T-helper 1 cell treated with Interleukin-12 subunit alpha and Interleukin-12 subunit beta and Interleukin-4 antibody, amounts not matched to agents 30 ng/mL and 1 ng/mL, for 36 hours (primary cell): Measurements from ENCODE around the gene SRPK2. TPM values are rescaled to one million over a fixed set of nuclear protein-coding genes. Genes with fewer than 3 reads are reported as not detected.
"Not testable (repeated sequence)": the region's sequence is repeated elsewhere in the genome, so short reads cannot be mapped to it uniquely, and the experiment has no call there.

Experiments used
- intact Hi-C: fragments of 100-400 bp; cut with micrococcal nuclease; formaldehyde crosslinking; loops from one replicate; pipeline ENCODE4 v1.15.1; 2024
- total RNA-seq: library from RNA; stranded (reverse); gene quantifications from 2 replicates; pipeline ENCODE4 v1.2.3, GENCODE V29; 2022

The SRPK2 gene
- total RNA-seq, 1 donor from 2014 or later, result 44.2 TPM

DNA sequence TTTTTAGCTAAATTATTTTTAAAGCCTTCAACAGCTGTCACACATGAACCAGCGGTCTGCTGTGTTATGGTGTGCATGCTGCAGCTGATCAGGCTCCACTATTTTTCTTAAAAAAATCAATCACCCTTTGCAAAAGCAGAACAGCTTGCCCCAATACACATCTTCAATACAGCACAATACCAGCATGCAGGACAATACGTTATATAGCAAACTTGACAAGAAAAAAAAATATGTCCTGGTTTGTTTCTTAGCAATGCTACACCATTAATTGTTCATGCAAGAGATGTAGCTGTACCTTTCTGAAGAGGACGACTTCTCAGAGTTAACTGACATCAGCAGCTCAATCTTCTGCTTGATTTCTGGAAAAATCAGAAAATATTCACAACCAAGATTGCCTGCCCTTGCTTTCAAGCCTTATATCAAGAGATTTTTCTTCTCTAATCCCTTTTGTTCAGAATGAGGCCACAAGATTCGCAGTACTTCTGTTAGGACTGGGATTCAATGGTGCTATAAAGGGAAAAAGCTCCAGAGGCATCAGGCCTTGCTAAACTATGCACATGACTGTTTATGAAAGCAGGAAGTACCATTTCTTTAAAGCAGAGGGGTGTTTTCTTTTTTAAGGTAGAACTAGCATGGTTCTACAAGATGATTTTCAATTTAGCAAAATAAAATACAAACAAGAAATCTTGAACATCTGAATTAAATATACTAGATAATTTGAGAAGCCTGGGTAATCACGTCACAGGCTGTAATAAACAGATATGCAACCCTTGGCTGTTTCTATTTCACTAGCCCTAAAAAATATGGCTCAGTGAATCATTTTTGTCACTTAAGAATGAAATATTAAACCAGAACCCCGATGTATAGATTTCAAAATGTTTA is 120.0 kb downstream of the SRPK2 start:
- intact Hi-C loops, result loop anchor here (1.0 to 5.0 kb wide), 7 partner anchors 12 to 326 kb away; no protein-coding TSS in a partner anchor

DNA sequence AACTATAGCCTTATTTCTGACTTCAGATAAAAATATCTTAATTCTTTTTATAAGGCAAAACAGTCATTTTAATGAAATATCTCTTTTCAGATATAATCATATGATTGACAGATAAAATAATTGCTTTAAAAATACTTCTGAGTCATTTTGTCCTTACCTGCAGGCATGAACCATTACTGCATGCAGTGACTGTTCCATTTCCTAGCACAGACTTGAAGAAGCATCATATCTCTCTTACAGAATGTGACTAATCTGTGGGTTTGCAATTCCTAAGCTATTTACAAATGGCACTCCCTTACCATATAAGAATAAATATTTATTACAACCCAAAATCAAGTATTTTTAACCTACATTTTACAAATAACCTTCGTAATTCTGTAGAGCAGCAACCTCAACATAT is 120.7 kb downstream of the SRPK2 start:
- intact Hi-C loops, result loop anchor here (1.0 to 5.0 kb wide), 6 partner anchors 12 to 326 kb away; no protein-coding TSS in a partner anchor

DNA sequence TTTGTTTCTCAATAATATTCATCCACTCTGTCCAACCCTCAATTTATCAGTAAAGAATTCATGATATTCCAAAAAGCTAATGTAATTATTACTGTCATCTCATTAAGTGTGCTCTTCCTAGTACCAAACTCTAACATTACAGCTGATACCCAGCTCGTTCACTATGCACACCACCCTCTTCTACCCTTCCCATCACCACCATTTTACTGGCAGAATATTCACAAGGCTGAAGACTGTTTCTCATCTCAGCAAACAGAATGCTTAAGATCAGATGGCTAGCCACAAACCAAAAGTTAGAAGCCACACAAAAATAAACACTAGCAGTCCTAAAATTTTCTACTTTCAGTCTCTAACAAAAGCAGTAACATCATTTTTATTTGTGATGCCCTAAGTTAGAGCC is 121.5 kb downstream of the SRPK2 start:
- intact Hi-C loops, result loop anchor here (5.0 kb wide), 3 partner anchors 60 to 325 kb away; no protein-coding TSS in a partner anchor

DNA sequence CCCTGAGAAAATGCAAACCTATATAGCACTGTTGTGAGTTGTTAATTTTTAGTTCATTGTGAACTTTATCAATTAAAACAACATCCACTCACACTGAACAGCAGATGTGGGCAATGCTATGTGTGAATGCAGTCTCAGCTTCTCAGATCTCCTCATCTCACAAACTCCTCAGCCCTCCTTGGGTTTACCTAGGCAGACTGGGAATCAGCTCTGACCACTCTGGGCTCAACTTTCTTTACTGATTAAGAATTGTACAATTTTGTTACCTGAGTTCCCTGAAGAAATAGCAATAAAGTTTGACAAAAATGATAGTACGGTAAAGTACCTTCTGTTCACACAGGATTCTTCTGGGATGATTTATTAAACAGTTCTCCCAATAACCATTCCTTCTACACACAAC is 124.0 kb downstream of the SRPK2 start:
- intact Hi-C loops, result loop anchor here (5.0 kb wide), 3 partner anchors 57 to 322 kb away; no protein-coding TSS in a partner anchor

DNA sequence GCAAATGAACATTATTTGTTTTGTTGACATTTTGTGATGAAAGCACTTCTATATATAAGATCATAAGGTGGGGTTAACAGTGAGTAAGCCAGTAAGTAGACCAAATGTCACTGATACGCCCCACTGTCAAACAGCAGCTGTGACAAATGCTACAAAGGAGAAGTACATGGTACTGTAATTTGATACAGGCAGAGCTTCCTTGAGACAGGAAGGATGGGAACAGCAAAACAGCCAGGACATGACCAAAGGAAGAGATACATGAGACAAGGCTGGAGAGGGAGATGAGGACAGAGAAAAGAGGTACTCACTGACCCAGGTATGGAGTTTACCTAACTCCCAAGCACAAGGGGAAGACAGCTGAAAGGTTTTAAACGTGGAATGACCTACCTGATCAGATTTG is 127.0 kb downstream of the SRPK2 start:
- intact Hi-C loops, result no loop called here

DNA sequence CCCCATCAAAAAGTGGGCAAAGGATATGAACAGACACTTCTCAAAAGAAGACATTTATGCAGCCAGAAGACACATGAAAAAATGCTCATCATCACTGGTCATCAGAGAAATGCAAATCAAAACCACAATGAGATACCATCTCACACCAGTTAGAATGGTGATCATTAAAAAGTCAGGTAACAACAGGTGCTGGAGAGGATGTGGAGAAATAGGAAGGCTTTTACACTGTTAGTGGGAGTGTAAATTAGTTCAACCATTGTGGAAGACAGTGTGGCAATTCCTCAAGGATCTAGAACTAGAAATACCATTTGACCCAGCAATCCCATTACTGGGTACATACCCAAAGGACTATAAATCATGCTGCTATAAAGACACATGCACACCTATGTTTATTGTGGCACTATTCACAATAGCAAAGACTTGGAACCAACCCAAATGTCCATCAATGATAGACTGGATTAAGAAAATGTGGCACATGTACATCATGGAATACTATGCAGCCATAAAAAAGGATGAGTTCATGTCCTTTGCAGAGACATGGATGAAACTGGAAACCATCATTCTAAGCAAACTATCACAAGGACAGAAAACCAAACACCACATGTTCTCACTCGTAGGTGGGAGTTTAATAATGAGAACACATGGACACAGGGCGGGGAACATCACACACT is 128.4 kb downstream of the SRPK2 start:
- intact Hi-C loops, result not testable (repeated sequence)

DNA sequence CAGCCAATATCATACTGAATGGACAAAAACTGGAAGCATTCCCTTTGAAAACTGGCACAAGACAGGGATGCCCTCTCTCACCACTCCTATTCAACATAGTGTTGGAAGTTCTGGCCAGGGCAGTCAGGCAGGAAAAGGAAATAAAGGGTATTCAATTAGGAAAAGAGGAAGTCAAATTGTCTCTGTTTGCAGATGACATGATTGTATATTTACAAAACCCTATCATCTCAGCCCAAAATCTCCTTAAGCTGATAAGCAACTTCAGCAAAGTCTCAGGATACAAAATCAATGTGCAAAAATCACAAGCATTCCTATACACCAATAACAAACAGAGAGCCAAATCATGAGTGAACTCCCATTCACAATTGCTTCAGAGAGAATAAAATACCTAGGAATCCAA is 129.8 kb downstream of the SRPK2 start:
- intact Hi-C loops, result not testable (repeated sequence)

DNA sequence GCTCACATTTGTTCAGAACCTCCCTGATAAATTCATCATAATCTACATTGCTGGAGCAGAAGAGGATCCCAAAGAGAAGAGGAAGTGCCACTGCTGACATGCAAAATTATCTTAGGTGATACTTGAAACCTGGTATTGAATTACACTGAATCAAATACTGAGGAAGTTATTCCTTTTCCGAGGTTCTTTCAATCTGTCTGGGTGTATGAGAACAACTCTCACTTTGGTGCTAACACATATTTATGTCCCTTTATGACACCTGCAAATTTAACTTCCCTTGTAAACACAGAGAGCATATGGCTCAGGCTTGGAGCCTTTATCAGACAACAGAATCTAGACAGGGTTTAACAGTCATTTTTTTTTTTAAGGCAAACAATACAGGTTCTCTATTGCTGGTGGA is 131.4 kb downstream of the SRPK2 start:
- intact Hi-C loops, result no loop called here

DNA sequence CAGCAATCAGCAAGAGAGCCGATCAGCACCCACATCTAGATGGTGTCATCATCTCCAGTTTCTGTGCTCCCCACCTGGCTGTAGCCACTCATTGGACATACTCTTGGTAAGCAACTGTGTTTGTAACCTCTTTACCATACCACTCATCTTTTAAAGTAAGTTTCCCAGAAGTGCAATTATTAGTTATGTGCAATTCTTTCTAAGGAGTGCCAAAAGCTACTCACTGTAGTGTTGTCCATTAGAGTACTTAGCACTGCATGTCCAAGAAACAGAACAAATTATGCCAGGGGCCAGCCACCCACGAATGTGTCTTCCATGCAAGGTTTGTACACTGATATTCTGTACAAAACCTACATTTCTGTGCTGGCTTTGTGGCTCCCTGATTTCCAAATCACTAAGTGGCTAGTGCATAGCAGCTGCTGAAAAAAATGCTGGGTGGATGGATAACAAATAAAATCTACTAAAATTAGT is 131.9 kb downstream of the SRPK2 start:
- intact Hi-C loops, result loop anchor here (1.0 kb wide), 1 partner anchor 12 kb away; no protein-coding TSS in a partner anchor

DNA sequence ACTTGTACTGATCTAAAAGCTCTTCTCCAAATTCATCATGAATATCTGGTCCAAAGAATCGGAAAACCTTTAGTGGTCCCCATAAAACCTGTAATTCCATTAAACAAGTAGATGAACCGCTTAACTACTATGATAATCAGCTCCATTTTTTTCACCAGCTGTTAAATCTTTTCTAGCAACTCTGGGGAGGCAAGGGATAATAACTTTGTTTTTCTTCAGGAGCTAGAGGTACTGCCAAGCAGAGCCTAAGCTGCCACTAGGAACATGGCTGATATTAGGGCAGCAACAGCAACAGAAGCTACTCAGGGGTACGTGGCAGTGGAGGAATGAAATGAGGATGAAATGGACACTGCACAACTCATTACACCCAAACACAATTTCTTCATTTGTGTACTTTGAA is 138.0 kb downstream of the SRPK2 start:
- intact Hi-C loops, result no loop called here

DNA sequence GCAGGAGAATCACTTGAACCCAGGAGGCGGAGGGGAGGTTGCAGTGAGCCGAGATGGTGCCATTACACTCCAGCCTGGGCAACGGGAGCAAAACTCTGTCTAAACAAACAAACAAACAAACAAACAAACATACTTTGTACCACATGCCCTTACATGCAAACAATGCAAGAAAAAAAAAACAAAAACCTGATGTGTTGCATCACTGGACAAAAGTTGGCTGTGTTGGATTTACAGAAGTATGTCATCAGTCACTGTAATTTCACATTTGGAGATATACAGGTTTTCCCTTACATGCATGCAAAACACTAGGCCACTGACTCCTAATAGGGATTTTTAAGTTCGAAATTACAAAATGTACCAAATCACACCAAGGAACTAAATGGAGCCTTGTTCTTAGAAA is 138.5 kb downstream of the SRPK2 start:
- intact Hi-C loops, result no loop called here

DNA sequence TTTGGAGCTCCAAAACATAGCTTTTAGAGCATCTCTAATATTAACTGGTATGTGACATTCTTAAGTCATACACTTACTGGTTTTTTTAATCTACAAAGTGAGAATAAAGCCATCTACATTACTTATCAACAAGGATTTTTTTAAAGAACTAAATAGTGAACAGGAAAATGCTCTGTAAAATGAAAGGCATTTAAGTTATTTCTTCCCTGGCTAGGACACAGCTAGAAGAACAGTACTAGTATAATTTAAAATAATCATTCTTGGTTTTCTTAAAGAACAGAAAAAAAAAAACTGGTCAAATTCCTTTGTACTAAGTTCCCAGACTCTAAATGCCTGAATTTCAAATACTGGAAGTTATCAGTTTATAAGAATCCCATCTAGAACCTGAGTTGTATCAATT is 139.5 kb downstream of the SRPK2 start:
- intact Hi-C loops, result no loop called here

DNA sequence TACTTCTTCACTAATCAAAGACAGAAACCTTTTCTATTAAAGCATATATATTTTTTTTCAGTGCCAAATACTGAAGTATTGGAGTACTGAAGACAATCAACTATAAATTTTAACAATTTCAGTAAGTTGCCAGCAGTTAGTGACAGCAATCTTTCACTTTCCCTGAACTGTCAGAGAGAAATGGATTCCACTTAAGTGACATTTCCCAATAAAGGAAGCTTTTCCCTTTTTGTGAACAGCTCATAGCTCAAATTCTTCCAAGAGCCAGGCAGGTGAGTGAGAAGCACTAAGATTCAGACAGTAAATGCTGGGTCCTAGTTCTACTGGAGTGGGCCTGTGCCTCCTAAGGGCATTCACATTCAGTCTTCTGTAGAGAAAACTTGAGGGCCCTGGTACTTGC is 142.0 kb downstream of the SRPK2 start:
- intact Hi-C loops, result no loop called here

DNA sequence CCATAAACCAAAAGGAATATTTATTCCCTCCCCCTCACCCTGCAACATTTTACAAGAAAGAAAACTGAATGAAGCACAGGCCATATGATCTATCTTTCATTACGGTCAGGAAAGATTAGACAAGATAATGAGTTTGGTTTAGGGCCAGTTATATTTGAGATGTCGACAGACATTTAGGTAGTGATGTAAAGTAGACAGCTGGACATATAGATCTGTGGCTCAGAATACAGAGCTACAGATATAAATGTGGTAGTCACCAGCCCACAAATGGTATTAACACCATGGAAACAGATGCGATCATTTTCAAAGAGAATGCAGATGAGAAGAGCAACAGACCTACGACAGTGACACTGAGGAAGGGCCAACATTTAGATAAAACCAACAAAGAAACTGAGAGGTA is 142.5 kb downstream of the SRPK2 start:
- intact Hi-C loops, result no loop called here

DNA sequence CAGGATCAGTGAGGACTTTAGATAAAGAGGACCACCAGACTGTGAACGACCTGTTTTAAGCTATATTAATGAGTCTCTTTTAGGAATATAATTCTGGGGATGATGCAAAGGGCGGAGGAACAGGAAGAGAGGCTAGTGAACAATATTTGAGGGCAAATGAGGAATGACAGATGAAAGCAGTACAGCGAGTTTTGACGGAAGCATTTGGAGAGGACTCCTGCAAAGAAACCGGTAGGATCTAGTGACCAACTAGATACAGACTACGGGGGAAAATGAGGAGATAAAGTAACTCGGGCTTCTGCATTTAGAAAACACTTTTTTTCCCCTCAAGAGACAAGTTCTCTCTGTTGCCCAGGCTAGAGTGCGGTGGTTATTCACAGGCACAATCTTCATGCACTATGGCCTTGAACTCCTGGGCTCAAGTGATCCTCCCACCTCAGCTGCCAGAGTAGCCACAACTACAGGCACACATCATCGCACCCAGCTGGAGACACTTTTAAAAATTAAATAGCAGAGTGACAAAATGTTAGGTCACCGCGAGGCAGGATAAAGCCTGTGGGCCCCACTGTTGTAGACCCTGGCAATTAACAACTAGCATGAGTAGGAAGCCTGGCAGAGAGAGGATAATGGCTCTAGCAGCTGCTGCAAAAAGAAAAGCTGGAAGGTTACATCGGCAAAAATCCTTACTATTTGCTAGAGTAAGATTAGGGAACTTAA is 143.2 kb downstream of the SRPK2 start:
- intact Hi-C loops, result no loop called here

DNA sequence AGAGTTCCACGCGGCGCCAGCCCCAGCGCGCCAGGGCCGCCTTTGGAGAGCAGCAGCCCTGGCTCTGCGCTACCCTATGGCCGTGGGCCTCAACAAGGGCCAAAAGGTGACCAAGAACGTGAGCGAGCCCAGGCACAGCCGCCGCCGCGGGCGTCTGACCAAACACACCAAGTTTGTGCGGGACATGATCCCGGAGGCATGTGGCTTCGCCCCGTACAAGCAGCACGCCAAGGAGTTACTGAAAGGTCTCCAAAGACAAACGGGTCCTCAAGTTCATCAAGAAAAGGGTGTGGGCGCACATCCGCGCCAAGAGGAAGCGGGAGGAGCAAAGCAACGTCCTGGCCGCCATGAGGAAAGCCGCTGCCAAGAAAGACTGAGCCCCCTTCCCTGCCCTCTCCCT is 144.1 kb downstream of the SRPK2 start:
- intact Hi-C loops, result no loop called here

DNA sequence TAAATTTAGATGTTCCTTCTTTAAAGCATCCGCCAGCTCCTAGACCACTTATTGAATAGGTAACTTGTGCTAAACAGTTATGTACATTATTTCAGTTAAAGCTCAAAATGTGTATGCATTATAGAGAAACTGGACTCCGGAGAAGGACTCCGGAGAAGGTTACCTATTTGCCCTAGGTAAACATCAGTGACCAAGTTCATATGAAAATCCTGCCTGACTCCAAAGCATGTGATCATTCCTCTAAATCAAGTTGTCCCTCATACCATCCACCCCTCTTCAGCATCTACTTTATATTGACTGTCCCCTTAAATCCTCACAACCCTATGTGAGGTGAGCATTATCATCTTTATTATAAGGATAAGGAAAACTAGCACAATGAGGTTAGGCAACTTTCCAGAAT is 147.5 kb downstream of the SRPK2 start:
- intact Hi-C loops, result no loop called here

DNA sequence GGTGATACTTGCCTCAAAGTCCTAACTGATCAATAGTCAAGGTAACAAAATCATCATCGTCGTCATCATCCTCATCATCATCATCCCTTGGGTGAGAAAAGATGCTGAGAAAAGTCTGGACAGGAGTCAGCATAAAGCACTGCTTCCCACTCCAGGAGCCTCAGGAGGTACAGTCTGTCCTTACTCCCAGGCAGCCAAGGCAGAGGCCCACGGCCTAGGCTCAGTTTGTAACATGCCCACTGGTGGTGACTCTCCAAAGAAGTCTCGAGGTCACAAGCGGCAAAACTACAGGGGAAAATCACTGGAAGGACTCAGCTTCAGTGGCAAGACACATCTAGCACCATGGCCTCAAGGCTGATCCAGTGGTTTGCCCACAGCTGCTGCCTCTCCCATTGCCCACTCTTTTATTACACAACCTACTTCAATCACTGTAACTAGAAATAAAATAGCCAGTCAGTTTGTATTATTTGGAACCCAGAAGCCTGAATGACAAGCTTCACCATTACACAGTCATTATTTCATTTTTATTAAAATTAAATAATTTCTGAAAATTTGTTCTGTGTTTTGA is 150.4 kb downstream of the SRPK2 start:
- intact Hi-C loops, result no loop called here

DNA sequence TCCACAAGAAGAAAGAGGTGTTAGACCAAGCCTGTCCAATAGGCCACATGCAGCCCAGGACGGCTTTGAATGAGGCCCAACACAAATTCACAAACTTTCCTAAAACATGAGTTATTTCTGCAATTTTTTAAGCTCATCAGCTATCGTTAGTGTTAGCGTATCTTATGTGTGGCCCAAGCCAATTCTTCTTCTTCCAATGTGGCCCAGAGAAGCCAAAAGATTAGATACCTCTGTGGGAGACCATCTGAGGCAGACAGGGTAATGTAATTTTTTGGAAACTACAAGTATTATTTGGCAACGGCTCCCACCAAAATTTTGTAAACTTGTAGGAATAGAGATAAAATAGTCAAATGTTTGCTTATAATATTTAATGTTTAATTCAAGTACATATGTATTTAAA is 153.8 kb downstream of the SRPK2 start:
- intact Hi-C loops, result no loop called here

DNA sequence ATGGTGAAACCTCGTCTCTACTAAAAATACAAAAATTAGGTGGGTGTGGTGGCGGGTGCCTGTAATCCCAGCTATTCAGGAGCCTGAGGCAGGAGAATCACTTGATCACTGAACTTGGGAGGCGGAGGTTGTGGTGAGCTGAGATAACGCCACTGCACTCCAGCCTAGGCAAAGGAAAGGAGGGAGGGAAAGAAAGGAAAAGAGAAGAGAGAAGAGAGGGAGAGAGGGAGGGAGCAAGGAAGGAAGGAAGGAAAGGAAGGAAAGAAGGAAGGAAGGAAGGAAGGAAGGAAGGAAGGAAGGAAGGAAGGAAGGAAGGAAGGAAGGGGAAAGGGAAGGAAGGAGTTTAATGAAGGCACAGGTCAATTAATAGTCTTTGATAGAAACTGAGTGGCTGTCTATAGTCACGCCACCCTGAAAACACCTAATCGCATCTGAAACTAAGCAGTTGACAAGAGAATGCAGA is 155.9 kb downstream of the SRPK2 start:
- intact Hi-C loops, result not testable (repeated sequence)

DNA sequence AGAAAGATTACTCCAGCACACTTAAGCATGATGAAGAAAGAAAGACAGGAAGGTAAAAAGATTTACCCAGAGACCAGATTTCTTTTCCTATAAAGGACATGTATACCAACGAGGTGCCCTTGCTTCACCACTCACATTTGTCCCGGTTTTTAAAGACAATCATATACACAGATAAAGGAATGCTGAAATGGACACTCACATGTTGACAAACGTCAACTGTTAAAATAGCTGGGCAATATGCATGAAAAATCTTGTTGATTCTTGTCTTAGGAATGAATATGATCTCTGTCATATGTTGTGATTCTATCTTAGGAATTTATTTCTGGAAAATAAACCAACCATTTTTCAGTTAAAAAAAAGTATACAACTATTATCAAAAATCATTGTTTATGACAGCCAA is 158.2 kb downstream of the SRPK2 start:
- intact Hi-C loops, result no loop called here
